Panc1 (cell line): ENCODE results near the gene PIGU. TPM values are rescaled to one million over a fixed set of nuclear protein-coding genes. Genes with fewer than 3 reads are reported as not detected.

Experiments used
- ATAC-seq: fragments of 200-7000 bp; cut with Tn5 transposase; 2 replicates; pipeline ENCODE4 v1.9.1; 2020; ENCODE audit warnings: mild to moderate bottlenecking, moderate library complexity
- BruUV-seq: library from RNA; stranded (reverse); fragments of 400-500 nt; replicated peaks from 2 replicates; lab custom pipeline; 2021; lab: Mats Ljungman, UMichigan
- CTCF ChIA-PET: fragments of 300-600 bp; sonication (Branson Sonifier 250); formaldehyde crosslinking; loops from one replicate; lab custom pipeline; 2022; ENCODE audit warnings: antibody characterized with exemption; lab: Charles Lee
- POLR2A ChIA-PET: fragments of 300-600 bp; sonication (Branson Sonifier 250); formaldehyde crosslinking; loops from one replicate; lab custom pipeline; 2022; ENCODE audit warnings: antibody characterized with exemption; lab: Charles Lee
- DNase-seq: peaks from one replicate; pipeline ENCODE4 v3.0.0-alpha.2; 2010; ENCODE audit warnings: low read depth, low spot score
- H3K27ac ChIP-seq: 2 replicates; pipeline ENCODE4 v1.5.1; 2011; ENCODE audit warnings: mild to moderate bottlenecking, low read length, inconsistent platforms
- H3K27me3 ChIP-seq: fragments of 200-500 bp; sonication (Bioruptor generic); 2 replicates; pipeline ENCODE4 v1.6.0; 2014; ENCODE audit warnings: low read length, inconsistent platforms; ENCODE audit not compliant: control insufficient read depth, insufficient read depth
- H3K36me3 ChIP-seq: fragments of 200-500 bp; sonication (Bioruptor generic); 2 replicates; pipeline ENCODE4 v1.5.1; 2014; ENCODE audit warnings: inconsistent platforms, mild to moderate bottlenecking, low read length, moderate library complexity; ENCODE audit not compliant: control insufficient read depth, insufficient read depth
- H3K4me1 ChIP-seq: 2 replicates; pipeline ENCODE4 v1.5.1; 2011; ENCODE audit warnings: inconsistent platforms, mild to moderate bottlenecking, low read length, moderate library complexity; ENCODE audit not compliant: control insufficient read depth, insufficient read depth
- H3K4me3 ChIP-seq, 2 experiments: 2 replicates each; pipeline ENCODE4 v1.5.1; 2011 to 2012; ENCODE audit warnings: low read depth in 2 of 2, low read length in 2 of 2, mild to moderate bottlenecking in 2 of 2, inconsistent platforms in 1 of 2, moderate library complexity in 1 of 2
- H3K9me3 ChIP-seq: fragments of 200-500 bp; sonication (Bioruptor generic); 2 replicates; pipeline ENCODE4 v1.5.1; 2014; ENCODE audit warnings: low read depth, mild to moderate bottlenecking, inconsistent platforms, low read length, moderate library complexity; ENCODE audit not compliant: control insufficient read depth, insufficient read depth
- POLR2AphosphoS5 ChIP-seq: IDR thresholded peaks from 2 replicates; pipeline ENCODE4 v1.6.1; 2012; ENCODE audit warnings: mild to moderate bottlenecking, low read depth, low read length, moderate library complexity
- SIN3A ChIP-seq: IDR thresholded peaks from 2 replicates; pipeline ENCODE4 v1.6.1; 2012; ENCODE audit warnings: low read depth, mild to moderate bottlenecking, low read length, moderate library complexity, borderline replicate concordance; ENCODE audit not compliant: insufficient read depth
- TCF7L2 ChIP-seq: IDR thresholded peaks from 2 replicates; pipeline ENCODE4 v1.6.1; 2011; ENCODE audit warnings: mild to moderate bottlenecking, low read depth, low read length, inconsistent platforms
- in situ Hi-C: cut with HindIII; loops from 2 replicates; pipeline ENCODE4 v1.10.0; 2016; ENCODE audit warnings: low sequenced_read_pairs, low pct_unique_long_range_greater_than_20kb
- intact Hi-C: fragments of 100-400 bp; cut with micrococcal nuclease; formaldehyde crosslinking; loops from one replicate; pipeline ENCODE4 v1.10.0; 2022; ENCODE audit not compliant: unreplicated experiment
- total RNA-seq: library from RNA; stranded (reverse); gene quantifications from one replicate; pipeline ENCODE4 v1.2.1, GENCODE V29; 2021; ENCODE audit not compliant: unreplicated experiment
- TF ChIP-seq, protein P1 (sequence below), 2 experiments: IDR thresholded peaks; 2 replicates each; pipeline ENCODE4 v1.6.1; 2011 to 2012; ENCODE audit warnings: low read depth in 2 of 2, control low read depth in 1 of 2, low read length in 1 of 2, mild to moderate bottlenecking in 1 of 2, moderate library complexity in 1 of 2; ENCODE audit not compliant: insufficient read depth in 1 of 2
- TF ChIP-seq, protein P2 (sequence below): fragments of 450-650 bp; IDR thresholded peaks from 2 replicates; pipeline ENCODE4 v1.5.1; 2017; ENCODE audit warnings: mild to moderate bottlenecking

The PIGU gene
- total RNA-seq, 1 experiment from 2014 or later, result 22.9 TPM

DNA sequence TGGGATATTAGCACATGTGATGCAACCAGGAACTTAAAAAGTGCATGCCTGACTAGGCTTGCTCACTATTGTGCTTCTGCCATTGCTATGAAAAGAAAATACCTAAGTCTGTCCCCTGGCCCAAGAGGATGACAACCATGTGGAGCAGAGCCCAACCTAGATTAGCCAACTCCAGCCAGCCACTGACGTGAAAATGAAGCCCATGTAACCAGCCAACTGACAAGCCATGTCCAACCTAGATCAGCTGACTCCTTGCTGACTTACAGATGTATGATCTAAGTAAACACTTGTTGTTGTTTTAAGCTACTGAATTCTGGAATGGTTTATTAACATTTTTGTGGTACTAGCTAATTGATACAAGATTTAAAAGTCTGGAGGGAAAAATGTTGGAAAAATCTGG lies 47.5 kb downstream of the PIGU start:
- H3K27ac ChIP-seq, result no peak overlapping the region
- BruUV-seq, result TSS peak; percentile 54
- H3K27me3 ChIP-seq, result no peaks in the 10 kb centered on the region
- H3K4me1 ChIP-seq, result peaks cover 13% of the 10 kb centered on the region
- POLR2A ChIA-PET, result no interaction called here
- TF ChIP-seq SIN3A (no peak), POLR2AphosphoS5 (no peak), TCF7L2 (no peak)
- TF ChIP-seq, protein P1, sequence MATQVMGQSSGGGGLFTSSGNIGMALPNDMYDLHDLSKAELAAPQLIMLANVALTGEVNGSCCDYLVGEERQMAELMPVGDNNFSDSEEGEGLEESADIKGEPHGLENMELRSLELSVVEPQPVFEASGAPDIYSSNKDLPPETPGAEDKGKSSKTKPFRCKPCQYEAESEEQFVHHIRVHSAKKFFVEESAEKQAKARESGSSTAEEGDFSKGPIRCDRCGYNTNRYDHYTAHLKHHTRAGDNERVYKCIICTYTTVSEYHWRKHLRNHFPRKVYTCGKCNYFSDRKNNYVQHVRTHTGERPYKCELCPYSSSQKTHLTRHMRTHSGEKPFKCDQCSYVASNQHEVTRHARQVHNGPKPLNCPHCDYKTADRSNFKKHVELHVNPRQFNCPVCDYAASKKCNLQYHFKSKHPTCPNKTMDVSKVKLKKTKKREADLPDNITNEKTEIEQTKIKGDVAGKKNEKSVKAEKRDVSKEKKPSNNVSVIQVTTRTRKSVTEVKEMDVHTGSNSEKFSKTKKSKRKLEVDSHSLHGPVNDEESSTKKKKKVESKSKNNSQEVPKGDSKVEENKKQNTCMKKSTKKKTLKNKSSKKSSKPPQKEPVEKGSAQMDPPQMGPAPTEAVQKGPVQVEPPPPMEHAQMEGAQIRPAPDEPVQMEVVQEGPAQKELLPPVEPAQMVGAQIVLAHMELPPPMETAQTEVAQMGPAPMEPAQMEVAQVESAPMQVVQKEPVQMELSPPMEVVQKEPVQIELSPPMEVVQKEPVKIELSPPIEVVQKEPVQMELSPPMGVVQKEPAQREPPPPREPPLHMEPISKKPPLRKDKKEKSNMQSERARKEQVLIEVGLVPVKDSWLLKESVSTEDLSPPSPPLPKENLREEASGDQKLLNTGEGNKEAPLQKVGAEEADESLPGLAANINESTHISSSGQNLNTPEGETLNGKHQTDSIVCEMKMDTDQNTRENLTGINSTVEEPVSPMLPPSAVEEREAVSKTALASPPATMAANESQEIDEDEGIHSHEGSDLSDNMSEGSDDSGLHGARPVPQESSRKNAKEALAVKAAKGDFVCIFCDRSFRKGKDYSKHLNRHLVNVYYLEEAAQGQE (IDR thresholded peaks at IDR 0.05; ENCODE audit: insufficient read depth in 1 of 2, low read depth in 2 of 2, low read length in 1 of 2), result no peak
- TF ChIP-seq, protein P2, sequence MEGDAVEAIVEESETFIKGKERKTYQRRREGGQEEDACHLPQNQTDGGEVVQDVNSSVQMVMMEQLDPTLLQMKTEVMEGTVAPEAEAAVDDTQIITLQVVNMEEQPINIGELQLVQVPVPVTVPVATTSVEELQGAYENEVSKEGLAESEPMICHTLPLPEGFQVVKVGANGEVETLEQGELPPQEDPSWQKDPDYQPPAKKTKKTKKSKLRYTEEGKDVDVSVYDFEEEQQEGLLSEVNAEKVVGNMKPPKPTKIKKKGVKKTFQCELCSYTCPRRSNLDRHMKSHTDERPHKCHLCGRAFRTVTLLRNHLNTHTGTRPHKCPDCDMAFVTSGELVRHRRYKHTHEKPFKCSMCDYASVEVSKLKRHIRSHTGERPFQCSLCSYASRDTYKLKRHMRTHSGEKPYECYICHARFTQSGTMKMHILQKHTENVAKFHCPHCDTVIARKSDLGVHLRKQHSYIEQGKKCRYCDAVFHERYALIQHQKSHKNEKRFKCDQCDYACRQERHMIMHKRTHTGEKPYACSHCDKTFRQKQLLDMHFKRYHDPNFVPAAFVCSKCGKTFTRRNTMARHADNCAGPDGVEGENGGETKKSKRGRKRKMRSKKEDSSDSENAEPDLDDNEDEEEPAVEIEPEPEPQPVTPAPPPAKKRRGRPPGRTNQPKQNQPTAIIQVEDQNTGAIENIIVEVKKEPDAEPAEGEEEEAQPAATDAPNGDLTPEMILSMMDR, result no peak
- intact Hi-C loops, result no loop called here
- CTCF ChIA-PET, result no interaction called here
- ATAC-seq (no peak), DNase-seq (no peak)
- in situ Hi-C loops, result no loop called here
- no peaks in the 10 kb centered on the region for H3K36me3 ChIP-seq
- no peak overlapping the region for H3K4me3 ChIP-seq
- no peaks in the 10 kb centered on the region for H3K9me3 ChIP-seq

DNA sequence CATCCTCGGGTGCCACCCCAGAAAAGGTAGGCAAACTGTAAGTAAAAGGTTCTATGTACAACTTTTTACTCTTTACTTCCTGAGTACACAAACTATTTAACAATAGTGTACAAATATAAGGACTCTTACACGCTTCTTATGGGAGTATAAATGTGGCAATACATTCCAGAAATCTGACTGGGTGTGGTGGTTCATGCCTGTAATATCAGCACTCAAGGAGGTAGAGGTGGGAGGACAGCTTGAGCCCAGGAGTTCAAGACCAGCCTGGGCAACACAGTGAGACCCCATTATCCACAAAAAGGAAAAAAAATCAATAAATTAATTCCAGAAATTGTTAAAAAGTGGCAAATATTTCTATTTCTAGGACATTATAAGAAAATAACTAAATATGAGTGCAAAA lies 48.9 kb downstream of the PIGU start:
- no peak overlapping the region for H3K4me3 ChIP-seq
- no peak for ATAC-seq

More for the DNA sequence above, 48.9 kb downstream of the PIGU start:
- in situ Hi-C loops (no loop called here), intact Hi-C loops (no loop called here)
- no peaks in the 10 kb centered on the region for H3K36me3 ChIP-seq
- H3K4me1 ChIP-seq, result peaks cover 13% of the 10 kb centered on the region
- no TSS peak for BruUV-seq
- ChIA-PET CTCF (no interaction called here), POLR2A (no interaction called here)
- TF ChIP-seq, protein P2, result no peak
- no peak for TF ChIP-seq TCF7L2
- TF ChIP-seq POLR2AphosphoS5, result no peak
- TF ChIP-seq SIN3A, result no peak
- TF ChIP-seq, protein P1 (IDR thresholded peaks at IDR 0.05; ENCODE audit: insufficient read depth in 1 of 2, low read depth in 2 of 2, low read length in 1 of 2), result no peak
- no peaks in the 10 kb centered on the region for H3K9me3 ChIP-seq
- H3K27ac ChIP-seq, result no peak overlapping the region; the same call in 1 of the 2 replicates
- H3K27me3 ChIP-seq, result no peaks in the 10 kb centered on the region
- no peak for DNase-seq
